NT2/D1 (cell line): ENCODE results near the gene RABGAP1.

Source experiments
- SUZ12 ChIP-seq: IDR thresholded peaks from 2 replicates; pipeline ENCODE4 v1.6.1; 2011; ENCODE audit not compliant: insufficient read length, insufficient read depth; ENCODE audit errors: extremely low read depth
- YY1 ChIP-seq: IDR thresholded peaks from 2 replicates; pipeline ENCODE4 v1.6.1; 2011; ENCODE audit not compliant: insufficient read length, insufficient read depth
- ZNF274 ChIP-seq: IDR thresholded peaks from 2 replicates; pipeline ENCODE4 v1.6.1; 2011; ENCODE audit warnings: mild to moderate bottlenecking, low read depth, low read length

DNA sequence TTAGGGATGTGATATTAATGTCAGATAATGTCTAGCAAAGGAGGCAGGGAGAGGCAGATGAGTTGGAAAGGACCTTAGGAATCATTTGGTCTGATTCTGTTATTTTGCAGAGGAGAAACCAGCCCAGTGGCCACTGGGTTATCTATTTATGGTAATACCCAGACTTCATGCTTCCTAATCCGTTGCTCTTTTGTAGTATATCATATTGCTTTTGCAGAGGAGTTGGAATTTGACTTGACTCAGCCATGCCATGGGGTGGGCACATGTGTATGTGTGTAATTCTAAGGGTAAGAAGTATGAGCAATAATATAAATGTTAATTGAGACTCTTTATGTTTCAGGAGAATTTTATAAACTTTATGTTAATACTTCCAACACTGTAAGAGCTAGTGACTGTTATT lies 100.0 kb downstream of the RABGAP1 start:
- TF ChIP-seq YY1 = no peak
- no peak for TF ChIP-seq ZNF274
- no peak for TF ChIP-seq SUZ12
